Smooth muscle cell of the coronary artery (primary cell): ENCODE measurements around the gene DECR2. TPM values are rescaled to one million over a fixed set of nuclear protein-coding genes. Genes with fewer than 3 reads are reported as not detected.

Source experiments
- total RNA-seq: library from RNA; depleted of rRNA; stranded (reverse); fragments of >200 nt; gene quantifications from 2 replicates; pipeline ENCODE4 v1.2.3, GENCODE V29; 2014; ENCODE audit warnings: low replicate concordance

Gene DECR2, protein sequence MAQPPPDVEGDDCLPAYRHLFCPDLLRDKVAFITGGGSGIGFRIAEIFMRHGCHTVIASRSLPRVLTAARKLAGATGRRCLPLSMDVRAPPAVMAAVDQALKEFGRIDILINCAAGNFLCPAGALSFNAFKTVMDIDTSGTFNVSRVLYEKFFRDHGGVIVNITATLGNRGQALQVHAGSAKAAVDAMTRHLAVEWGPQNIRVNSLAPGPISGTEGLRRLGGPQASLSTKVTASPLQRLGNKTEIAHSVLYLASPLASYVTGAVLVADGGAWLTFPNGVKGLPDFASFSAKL
- 6.6 and 12.5 TPM in 2 replicates for total RNA-seq

DNA sequence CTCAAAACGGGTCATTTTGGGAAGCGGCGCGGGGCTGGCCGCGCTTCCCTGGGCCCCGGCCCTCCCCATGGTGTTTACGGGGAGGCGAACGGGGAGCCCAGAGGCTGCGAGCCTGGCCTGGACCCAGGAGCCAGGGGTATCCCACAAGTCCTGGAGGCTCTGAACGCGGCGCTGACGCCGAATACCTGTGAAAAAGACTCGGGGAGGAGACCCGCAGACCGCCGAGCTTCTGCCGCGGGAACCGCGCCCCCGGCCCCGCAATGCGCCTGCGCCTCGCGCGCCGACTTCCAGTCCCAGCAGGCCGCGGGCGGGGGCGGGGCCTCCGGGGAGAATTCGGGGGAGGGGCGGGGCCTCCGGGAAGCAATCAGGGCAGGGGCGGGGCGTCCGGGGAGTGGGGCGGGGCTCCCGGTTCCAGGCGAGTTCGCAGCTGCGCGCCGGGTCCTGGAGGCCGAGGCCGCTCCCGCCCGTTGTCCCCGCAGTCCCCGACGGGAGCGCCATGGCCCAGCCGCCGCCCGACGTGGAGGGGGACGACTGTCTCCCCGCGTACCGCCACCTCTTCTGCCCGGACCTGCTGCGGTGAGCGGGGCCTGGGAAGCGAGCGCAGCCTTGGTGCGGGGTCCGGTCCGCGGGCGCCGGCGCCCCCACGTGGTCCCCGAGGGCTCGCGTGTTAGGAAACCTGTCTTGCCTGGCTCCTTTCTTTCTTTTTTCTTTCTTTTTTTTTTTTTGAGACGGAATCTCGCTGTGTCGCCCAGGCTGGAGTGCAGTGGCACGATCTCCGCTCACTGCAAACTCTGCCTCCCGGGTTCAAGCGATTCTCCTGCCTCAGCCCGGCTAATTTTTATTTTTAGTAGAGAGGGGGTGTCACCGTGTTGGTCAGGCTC lies at the start of gene DECR2:
Gene DECR2, plus strand, starts transcription at position 418 of the 881 bp plus-strand sequence. Its CDS starts 79 bp downstream, at position 497.

DNA sequence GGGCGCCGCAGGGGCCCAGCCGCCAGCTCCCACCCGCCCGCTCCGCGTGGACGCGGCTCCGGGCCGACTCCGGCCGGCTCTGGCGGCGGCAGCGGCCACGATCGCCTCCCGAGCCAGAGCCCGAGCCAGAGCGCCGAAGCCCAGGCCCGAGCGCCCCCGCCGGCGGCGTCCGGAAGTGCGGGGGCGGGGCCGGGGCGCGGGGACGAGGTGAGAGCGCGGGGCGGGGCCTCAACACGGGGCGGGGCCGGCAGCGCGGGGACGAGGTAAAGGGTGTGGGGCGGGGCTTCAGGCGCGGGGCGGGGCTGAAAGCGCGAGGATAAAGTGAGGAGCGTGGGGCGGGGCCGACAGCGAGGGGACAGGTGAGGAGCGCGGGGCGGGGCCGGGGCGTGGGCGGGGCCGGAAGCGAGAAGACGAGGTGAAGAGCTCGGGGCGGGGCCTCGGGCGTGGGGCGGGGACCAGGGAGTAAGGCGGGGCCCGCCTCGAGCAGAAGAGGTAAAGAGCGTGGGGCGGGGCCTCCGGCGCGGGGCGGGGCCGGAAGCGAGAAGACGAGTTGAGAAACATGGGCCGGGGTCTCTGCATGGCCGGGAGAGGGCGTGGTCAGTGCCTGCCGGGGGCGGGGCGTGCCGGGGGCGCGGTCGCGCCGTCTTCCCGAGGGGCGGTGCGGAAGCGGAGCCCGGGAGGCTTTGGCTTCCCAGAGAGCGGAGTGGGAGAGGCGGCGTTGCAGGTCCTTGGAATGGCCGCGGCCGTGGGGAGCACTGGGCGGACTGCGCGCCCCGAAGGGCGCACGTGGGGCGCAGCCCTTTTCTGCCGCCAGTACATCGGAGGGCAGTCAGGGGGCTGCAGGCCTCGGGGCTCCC lies 48.9 kb upstream of the DECR2 start, which contains the start of gene AXIN1:
Gene AXIN1, minus strand, starts transcription at position 177 of the 857 bp plus-strand sequence. CDS start 5,698 bp downstream, outside the sequence.

DNA sequence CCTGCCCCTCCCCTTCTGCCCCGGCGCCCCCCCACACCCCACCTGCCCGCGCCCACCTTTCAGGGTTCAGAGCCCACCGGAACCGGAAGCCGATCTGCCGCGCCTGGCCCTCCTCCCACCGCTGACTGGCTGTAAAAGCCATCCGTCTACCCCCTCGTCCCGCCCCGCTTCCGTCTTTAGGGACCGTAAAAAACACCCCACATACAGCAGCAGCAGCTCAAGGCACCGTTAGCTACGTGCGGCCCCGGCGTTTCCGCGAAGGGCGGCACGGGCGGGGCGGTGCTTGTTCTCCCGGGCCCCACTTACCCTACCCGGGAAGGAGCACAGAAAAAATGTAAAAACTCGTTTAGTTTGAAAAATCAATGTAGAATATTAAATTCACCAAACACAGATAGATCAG lies 31.2 kb upstream of the DECR2 start, which contains the start of gene MRPL28:
Gene MRPL28, minus strand, starts transcription at position 96 of the 400 bp plus-strand sequence. CDS start 320 bp downstream, outside the sequence.

DNA sequence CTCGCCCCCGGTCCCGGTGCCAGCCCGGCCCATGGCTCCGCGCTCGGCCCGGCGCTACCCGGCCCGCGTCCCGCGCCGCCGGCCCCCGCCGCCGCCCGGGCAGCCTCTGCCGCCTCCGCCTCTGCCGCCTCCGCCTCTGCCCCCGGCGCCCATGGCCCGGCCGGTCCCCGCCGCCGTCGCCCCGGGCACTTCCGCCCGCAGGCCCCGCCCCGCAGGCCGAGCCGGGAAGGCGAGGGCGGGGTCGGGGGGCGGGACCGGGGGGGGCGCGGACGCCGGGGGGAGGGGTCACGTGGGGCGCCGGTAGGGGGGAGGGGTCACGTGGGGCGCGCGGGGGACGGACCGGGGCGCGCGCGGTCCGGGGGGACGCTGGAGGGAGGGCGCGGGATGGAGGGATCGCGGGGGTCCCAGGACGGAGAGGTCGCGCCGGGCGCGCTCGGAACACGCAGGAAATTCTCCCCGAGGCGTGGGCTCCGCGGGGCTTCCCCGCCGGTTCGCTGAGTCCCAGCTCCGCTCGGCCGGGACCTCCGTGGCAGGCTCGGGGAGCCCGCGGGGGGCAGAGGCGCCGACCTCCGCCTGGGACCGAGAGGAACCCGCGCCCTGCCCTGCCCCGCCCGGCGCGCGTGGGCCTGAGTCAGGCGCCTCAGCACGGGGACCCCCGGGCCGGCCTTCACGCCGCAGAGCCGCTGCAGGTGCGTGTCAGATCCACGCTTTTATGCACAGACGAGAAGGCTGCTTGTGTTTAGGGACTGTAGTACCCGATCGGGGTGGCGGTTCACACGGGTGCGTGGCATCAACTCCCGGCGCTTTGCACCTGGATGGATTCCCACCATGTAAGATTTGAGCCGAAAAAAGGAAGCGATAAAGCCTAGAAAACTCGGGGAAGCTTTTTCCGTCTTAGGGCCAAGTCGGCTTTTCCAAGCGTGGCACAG lies 19.6 kb upstream of the DECR2 start, which contains the start of gene PGAP6:
Gene PGAP6, minus strand, starts transcription at position 190 of the 929 bp plus-strand sequence. Its CDS starts 157 bp downstream, at position 33.

DNA sequence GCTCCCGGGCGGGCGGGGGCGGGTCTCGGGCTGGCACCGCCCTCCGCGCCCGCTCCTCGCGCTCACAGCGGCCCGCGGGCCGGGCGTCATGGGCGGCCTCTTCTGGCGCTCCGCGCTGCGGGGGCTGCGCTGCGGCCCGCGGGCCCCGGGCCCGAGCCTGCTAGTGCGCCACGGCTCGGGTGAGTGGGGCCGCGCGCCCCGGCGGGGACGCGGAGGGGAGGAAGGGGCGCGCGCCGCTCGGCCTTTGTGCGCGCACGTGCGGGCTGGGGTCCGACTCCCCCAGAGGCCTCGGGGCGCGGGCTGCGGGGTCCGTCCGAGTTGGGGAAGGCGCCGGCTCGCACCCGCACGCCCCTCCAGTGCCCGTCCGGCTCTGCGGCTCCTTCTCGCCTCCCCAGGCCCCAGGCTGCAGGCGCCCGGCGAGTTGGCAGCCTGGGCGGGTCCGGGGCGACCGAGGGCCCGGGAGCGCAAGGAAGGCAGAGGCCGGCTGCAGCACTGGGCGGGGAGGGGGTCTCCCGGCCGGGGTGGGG lies 4.5 kb upstream of the DECR2 start, which contains the start of gene NME4:
Gene NME4, plus strand, starts transcription at position 65 of the 527 bp plus-strand sequence. Its CDS starts 24 bp downstream, at position 89.

DNA sequence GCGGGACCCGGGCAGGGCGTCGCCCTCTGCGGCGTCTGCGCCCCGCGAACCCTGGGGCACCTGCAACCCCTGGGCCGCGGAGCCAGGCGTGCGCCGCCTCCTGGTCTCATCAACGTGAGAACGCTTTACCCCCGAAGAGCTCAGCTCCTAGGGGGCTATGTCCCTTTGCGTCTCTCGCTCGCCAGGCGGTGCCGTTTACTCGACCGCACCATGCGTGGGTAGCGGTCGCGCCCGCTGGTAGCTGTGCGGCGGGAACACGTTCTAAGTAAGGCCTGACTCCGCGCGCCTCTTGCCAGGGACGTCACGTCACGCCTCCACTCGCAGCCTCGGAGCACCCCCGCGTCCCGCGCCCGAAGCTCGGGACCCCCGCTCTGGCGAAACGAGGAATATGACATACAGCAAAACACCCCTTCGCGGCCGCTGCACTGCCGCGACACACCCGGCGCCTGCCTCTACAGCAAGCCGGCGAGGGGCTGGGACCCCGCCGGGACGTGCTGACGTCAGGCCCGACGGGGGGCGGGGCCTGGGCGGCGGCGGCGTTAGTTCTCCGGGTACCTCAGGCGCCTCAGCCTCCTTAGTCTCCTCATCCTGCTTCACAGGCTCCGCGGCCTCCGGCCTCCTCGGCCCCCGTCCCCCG lies 23.5 kb downstream of the DECR2 start, which contains the start of gene RAB11FIP3:
Gene RAB11FIP3, plus strand, starts transcription at position 568 of the 637 bp plus-strand sequence. CDS start 358 bp downstream, outside the sequence.

Other genes with a start within 250 kb of the DECR2 start
- not detected in 2 replicates for gene HBZ, start 249.2 kb upstream of the DECR2 start, total RNA-seq
- gene HBM, start 235.9 kb upstream of the DECR2 start, total RNA-seq, result not detected in 2 replicates
- gene HBA2, start 229.0 kb upstream of the DECR2 start, total RNA-seq, result 0.23 TPM in 1 of 2 replicates, not detected in the other
- gene HBA1, start 225.2 kb upstream of the DECR2 start, total RNA-seq, result not detected in 2 replicates
- not detected in 2 replicates for gene HBQ1, start 221.4 kb upstream of the DECR2 start, total RNA-seq
- 26.6 and 30.3 TPM in 2 replicates for gene LUC7L, start 172.4 kb upstream of the DECR2 start, total RNA-seq
- 25.9 and 46.7 TPM in 2 replicates for gene FAM234A, start 167.1 kb upstream of the DECR2 start, total RNA-seq
- 1.2 and 10.1 TPM in 2 replicates for gene RGS11, start 125.9 kb upstream of the DECR2 start, total RNA-seq
- 2.2 and 2.9 TPM in 2 replicates for gene ARHGDIG, start 121.3 kb upstream of the DECR2 start, total RNA-seq
- 0.23 and 0.38 TPM in 2 replicates for gene PDIA2, start 118.7 kb upstream of the DECR2 start, total RNA-seq
- gene AXIN1, start 49.2 kb upstream of the DECR2 start, total RNA-seq, result 17.8 and 17.9 TPM in 2 replicates
- 36.4 and 93.1 TPM in 2 replicates for gene MRPL28, start 31.3 kb upstream of the DECR2 start, total RNA-seq
- gene PGAP6, start 19.9 kb upstream of the DECR2 start, total RNA-seq, result 85.1 and 108 TPM in 2 replicates
- gene NME4, start 4.7 kb upstream of the DECR2 start, total RNA-seq, result 76.3 and 99.0 TPM in 2 replicates
- 12.7 and 21.5 TPM in 2 replicates for gene RAB11FIP3, start 23.8 kb downstream of the DECR2 start, total RNA-seq
- gene CAPN15, start 125.8 kb downstream of the DECR2 start, total RNA-seq, result 12.8 and 17.1 TPM in 2 replicates
- under 0.01 TPM in 1 of 2 replicates, not detected in the other for gene PRR35, start 158.5 kb downstream of the DECR2 start, total RNA-seq
- gene NHLRC4, start 165.1 kb downstream of the DECR2 start, total RNA-seq, result 0.35 and 1.4 TPM in 2 replicates
- gene PIGQ, start 168.1 kb downstream of the DECR2 start, total RNA-seq, result 18.5 and 19.5 TPM in 2 replicates
- 8.6 and 9.8 TPM in 2 replicates for gene RAB40C, start 188.2 kb downstream of the DECR2 start, total RNA-seq
- 0.08 and 0.12 TPM in 2 replicates for gene WFIKKN1, start 229.1 kb downstream of the DECR2 start, total RNA-seq
- 81.6 and 89.4 TPM in 2 replicates for gene METTL26, start 234.4 kb downstream of the DECR2 start, total RNA-seq
- 7.8 and 22.2 TPM in 2 replicates for gene MCRIP2, start 239.9 kb downstream of the DECR2 start, total RNA-seq
- 7.2 and 9.8 TPM in 2 replicates for gene WDR90, start 247.5 kb downstream of the DECR2 start, total RNA-seq